SK-N-MC (cell line): Measurements from ENCODE around the gene DNAAF5.

Experiments used
- EZH2 ChIP-seq: fragments of 200-600 bp; sonication (generic); IDR thresholded peaks from one replicate; pipeline ENCODE4 v1.6.1; 2017; ENCODE audit warnings: antibody characterized with exemption
- FOXP2 ChIP-seq: optimal IDR thresholded peaks from 2 replicates; pipeline ENCODE3; 2011; ENCODE audit warnings: mild to moderate bottlenecking, moderate library complexity; ENCODE audit not compliant: insufficient read depth; ENCODE audit errors: extremely low read length, control extremely low read depth
- POLR2AphosphoS5 ChIP-seq: IDR thresholded peaks from 2 replicates; pipeline ENCODE4 v1.6.1; 2012; ENCODE audit warnings: mild to moderate bottlenecking, low read depth, low read length, borderline replicate concordance

- TF ChIP-seq POLR2AphosphoS5 (no peak), EZH2 (no peak), FOXP2 (no peak)
Measured at GRCh38 chr7:777728-778078, 51.2 kb downstream of the DNAAF5 start.
